DOHH2 (cell line): ENCODE measurements around the gene ZNF593.

Experiments
- CTCF ChIP-seq: fragments of 200-600 bp; sonication (generic); IDR thresholded peaks from one replicate; pipeline ENCODE4 v1.5.1; 2014; ENCODE audit warnings: antibody characterized with exemption, mild to moderate bottlenecking, low read depth, low read length; ENCODE audit not compliant: poor library complexity, severe bottlenecking
- EZH2phosphoT487 ChIP-seq: fragments of 200-600 bp; sonication (generic); IDR thresholded peaks from 2 replicates; pipeline ENCODE4 v1.6.1; 2017; ENCODE audit warnings: borderline replicate concordance, mild to moderate bottlenecking, antibody characterized with exemption, low read length, moderate library complexity, mixed read lengths

DNA sequence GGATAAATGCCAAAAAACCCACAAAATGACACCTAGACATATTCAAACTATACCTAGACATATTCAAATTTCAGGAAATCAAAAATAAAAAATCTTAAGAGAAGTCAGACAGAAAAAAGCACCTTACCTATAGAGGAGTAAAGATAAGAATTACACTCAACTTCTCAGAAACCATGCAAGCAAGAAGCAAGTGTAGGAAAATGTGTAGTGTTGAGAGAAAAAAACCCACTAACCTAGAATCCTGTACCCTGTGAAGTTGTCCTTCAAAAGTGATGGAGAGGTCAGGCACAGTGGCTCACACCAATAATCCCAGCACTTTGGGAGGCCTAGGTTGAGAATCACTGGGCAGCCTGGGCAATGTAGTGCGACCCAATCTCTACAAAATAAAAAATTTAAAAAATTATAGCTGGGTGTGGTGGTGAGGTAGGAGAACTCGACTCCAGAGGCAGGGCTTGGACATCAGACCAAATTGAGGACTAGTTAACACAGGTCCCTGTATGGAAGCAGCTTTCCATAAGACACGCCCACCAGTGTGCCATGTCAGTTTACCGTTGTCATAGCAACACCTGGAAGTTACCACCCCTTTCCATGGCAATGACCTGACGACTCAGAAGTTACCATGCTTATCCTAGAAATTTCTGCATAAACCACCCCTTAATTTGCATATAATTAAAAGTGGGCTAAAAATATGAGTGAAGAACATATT lies 37.4 kb upstream of the ZNF593 start:
- no peak for TF ChIP-seq CTCF
- TF ChIP-seq EZH2phosphoT487, result no peak
